Activated CD8-positive, alpha-beta memory T cell treated with anti-CD3 and anti-CD28 coated beads, Interleukin-2, amount 10 ng/mL, durations not matched to agents 7 days and 5 days (primary cell): ENCODE data around the gene NCLN. TPM values are rescaled to one million over a fixed set of nuclear protein-coding genes. Genes with fewer than 3 reads are reported as not detected.
"Not testable (repeated sequence)": the region's sequence is repeated elsewhere in the genome, so short reads cannot be mapped to it uniquely, and the experiment has no call there.

ENCODE experiments used
- ATAC-seq: fragments of 150-1000 bp; cut with Tn5 transposase; one replicate; pipeline ENCODE4 v1.10.0; 2021; ENCODE audit warnings: moderate library complexity
- CTCF ChIA-PET: fragments of 350-600 bp; sonication (Branson Sonifier 250); formaldehyde crosslinking; loops from one replicate; lab custom pipeline; 2021; ENCODE audit warnings: antibody characterized with exemption; lab: Charles Lee
- DNase-seq: peaks from one replicate; pipeline ENCODE4 v3.0.0-alpha.2; 2020
- H3K27ac Mint-ChIP-seq: one replicate; pipeline ENCODE4 v1.8.0; 2021; ENCODE audit warnings: mild to moderate bottlenecking, mixed read lengths
- H3K27me3 Mint-ChIP-seq: one replicate; pipeline ENCODE4 v1.8.0; 2021; ENCODE audit warnings: mixed read lengths
- H3K36me3 Mint-ChIP-seq: one replicate; pipeline ENCODE4 v1.8.0; 2021; ENCODE audit warnings: mild to moderate bottlenecking, mixed read lengths
- H3K4me1 Mint-ChIP-seq: one replicate; pipeline ENCODE4 v1.8.0; 2021; ENCODE audit warnings: mixed read lengths
- H3K4me3 Mint-ChIP-seq: one replicate; pipeline ENCODE4 v1.8.0; 2021; ENCODE audit warnings: mild to moderate bottlenecking, moderate library complexity, mixed read lengths
- H3K9me3 Mint-ChIP-seq: one replicate; pipeline ENCODE4 v1.8.0; 2022; ENCODE audit warnings: low read depth, mixed read lengths
- total RNA-seq, 2 experiments: library from RNA; stranded (reverse); gene quantifications; one replicate each; pipeline ENCODE4 v1.2.3, GENCODE V29; 2021

The NCLN gene
- total RNA-seq, 2 experiments from 2014 or later, result 67.3 to 71.6 TPM

DNA sequence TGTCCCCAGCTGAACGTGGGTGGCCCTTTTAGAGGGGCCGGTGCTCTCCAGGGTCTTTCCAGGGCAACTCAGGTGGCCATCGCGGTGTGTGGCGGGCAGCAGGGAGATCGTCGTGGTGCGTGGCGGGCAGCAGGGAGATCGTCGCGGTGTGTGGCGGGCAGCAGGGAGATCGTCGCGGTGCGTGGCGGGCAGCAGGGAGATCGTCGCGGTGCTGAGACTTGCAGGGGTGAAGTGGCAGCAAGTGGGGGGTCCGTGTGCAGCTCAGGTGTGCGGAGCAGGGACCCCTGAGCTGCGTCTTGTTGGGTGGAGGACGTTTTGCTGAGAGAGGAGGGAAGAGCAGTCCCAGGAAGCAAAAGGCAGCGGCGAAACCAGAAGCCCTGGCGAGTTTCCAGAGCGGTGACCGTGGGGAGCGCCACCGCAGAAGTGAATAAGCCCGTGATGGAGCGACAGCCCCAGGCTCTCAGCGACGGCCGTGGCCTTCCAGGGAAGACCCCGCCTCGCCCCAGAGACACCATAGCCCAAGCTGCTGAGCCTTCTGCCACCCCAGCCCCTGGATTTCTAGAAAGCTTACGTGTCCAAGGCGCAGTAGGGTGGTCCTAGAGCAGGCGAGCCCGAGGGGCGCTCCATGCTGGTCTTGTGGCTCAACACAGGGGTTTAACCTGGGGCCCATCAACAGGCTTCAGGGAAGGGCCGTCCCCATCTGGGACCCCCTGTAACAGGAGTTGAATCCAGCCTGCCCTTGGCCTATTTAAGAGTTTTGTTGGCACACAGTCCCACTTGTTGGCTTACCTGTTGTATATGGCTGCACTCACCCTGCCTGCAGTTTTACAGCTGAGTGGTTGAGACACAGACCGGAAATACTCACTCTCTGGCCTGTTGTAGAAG is 5.4 kb downstream of the NCLN start:
- ATAC-seq (no peak), DNase-seq (no peak)
- CTCF ChIA-PET, result no interaction called here
- Mint-ChIP-seq H3K27ac (no peak overlapping the region), H3K4me1 (peaks cover 31% of the 10 kb centered on the region), H3K4me3 (no peak overlapping the region), H3K27me3 (no peaks in the 10 kb centered on the region), H3K36me3 (peaks cover 9% of the 10 kb centered on the region), H3K9me3 (no peaks in the 10 kb centered on the region)

DNA sequence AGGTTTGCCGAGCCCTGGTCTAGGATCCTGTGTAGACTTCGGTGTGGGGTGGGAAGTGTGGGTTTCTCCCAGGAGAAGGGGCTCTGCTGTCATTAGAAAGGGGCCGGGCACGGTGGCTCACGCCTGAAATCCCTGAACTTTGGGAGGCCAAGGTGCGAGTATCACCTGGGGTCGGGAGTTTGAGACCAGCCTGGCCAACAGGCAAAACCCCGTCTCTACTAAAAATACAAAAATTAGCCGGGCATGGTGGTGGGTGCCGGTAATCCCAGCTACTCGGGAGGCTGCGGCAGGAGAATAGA is 6.0 kb downstream of the NCLN start:
- CTCF ChIA-PET, H3K4me3 Mint-ChIP-seq, H3K27me3 Mint-ChIP-seq, H3K27ac Mint-ChIP-seq, H3K36me3 Mint-ChIP-seq, H3K9me3 Mint-ChIP-seq, ATAC-seq, DNase-seq: not testable (repeated sequence)
- H3K4me1 Mint-ChIP-seq, result peaks cover 28% of the 10 kb centered on the region

DNA sequence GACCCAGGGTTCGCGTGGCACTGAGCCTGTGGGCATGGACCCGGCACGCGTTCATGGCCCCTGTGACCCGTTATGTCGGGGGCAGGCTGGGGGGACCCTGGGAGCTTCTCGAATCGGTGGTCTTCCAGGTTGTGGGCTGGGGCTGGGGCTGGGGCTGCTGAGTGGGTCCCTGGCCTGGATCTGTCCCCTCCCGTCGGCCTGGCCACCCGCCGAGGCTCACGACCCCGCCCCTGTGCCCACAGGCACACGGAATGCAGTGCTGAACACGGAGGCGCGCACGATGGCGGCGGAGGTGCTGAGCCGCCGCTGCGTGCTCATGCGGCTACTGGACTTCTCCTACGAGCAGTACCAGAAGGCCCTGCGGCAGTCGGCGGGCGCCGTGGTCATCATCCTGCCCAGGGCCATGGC is 6.5 kb downstream of the NCLN start:
- Mint-ChIP-seq H3K9me3 (no peaks in the 10 kb centered on the region), H3K27me3 (no peaks in the 10 kb centered on the region), H3K4me1 (peaks cover 23% of the 10 kb centered on the region), H3K4me3 (no peak overlapping the region), H3K36me3 (peaks cover 9% of the 10 kb centered on the region), H3K27ac (no peak overlapping the region)
- DNase-seq (no peak), ATAC-seq (no peak)
- CTCF ChIA-PET, result no interaction called here

DNA sequence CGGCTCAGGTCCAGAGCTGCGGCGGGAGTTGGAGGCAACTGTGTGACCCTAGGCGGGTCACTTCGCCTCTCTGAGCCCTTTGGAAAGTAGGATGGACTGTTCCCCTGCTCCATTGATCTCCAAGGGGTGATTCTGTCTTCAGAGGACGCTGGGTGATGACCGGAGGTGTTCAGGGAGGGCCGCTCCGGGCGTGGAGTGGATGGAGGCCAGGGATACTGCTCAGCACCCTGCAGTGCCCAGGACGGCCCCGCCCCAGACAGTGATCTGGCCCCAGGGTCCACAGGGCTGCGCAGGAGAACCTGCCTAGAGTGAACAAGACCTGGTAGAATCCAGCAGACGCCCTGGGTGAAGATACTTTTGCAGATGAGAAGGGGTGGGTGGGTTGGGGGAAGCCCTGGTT is 7.0 kb downstream of the NCLN start:
- peaks cover 9% of the 10 kb centered on the region for H3K36me3 Mint-ChIP-seq
- H3K4me1 Mint-ChIP-seq, result peaks cover 19% of the 10 kb centered on the region
- CTCF ChIA-PET, result no interaction called here
- no peaks in the 10 kb centered on the region for H3K27me3 Mint-ChIP-seq
- H3K27ac Mint-ChIP-seq, result no peak overlapping the region
- H3K4me3 Mint-ChIP-seq, result no peak overlapping the region
- no peaks in the 10 kb centered on the region for H3K9me3 Mint-ChIP-seq
- no peak for ATAC-seq
- no peak for DNase-seq

DNA sequence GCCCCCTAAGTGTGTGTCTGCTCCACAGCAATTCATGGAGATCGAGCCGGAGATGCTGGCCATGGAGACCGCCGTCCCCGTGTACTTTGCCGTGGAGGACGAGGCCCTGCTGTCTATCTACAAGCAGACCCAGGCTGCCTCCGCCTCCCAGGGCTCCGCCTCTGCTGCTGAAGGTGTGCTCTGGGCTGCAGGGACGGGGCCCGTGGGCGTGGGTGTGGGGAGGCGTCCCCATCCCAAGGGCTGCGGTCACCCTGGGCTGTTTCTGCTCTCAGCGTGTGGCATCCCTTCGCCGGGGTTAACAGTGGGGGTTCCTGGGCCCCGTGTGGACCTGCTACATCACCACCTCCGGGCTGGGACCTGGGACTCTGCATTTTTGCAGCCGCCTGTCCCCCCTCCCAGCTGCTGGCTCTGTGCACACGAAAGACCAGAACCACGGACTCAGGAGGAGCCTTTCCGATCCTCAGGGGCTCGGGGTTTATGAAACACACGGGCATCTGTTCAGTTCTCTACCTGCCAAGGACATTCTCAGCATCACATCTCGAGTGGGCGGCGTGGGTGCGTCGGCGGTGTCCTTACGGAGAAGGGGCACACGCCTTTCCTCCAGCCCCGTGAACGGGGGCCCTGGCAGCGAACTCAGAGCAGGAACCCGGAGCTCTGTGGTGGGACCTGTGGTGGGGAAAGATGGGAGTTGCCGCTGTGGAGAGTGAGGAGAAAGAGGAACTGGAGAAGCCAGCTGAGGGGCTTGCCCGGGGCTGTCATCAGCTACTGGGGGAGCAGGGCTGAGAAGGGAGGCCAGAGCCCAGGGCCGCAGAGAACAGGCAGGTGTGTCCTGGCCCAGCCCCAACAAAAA is 7.8 kb downstream of the NCLN start:
- no peak for ATAC-seq
- H3K9me3 Mint-ChIP-seq, result no peaks in the 10 kb centered on the region
- CTCF ChIA-PET, result interaction anchor here (1.0 kb wide), 1 partner anchor 31 kb away, joined by 3 read pairs; the partner anchor contains the start of gene CELF5

DNA sequence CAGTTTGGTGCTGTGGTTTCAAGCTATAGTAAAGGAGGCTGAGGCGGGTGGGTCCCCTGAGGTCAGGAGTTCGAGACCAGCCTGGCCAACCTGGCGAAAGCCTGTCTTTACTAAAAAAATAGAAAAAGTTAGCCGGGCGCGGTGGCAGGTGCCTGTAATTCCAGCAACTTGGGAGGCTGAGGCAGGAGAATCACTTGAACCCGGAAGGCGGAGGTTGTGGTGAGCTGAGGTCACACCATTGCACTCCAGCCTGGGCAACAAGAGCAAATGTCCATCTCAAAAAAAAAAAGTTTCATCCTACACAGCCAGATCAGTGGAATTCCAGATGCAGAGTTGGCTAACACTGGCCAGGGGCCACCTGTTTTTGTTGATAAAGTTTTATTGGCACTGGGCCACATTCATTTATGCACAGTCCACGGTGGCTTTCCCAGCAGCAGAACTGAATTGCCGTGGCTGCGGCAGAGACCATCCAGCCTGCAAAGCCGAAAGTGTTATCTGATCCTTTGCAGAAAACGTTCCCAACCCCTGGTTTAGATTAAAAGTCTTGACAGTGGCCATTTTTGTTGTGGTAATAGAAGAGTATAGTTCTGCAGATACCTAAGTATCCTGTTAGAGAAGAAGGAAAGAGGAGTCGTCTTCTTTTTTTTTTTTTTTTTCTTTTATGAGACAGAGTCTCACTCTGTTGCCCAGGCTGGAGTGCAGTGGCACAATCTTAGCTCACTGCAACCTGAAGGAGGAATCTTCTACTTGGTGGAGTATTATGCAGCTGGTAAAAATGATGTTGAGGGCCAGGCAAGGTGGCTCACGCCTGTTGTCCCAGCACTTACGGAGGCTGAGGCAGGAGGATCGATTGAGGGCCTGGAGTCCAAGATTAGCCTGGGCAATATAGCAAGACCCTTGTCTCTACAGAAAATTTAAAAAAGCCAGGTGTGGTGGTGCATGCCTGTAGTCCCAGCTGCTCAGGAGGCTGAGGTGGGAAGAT is 8.7 kb downstream of the NCLN start:
- H3K27me3 Mint-ChIP-seq, result no peaks in the 10 kb centered on the region
- CTCF ChIA-PET, result interaction anchor here (1.0 kb wide), 1 partner anchor 30 kb away, joined by 3 read pairs; the partner anchor contains the start of gene CELF5
- H3K9me3 Mint-ChIP-seq, result no peaks in the 10 kb centered on the region
- peaks cover 7% of the 10 kb centered on the region for H3K36me3 Mint-ChIP-seq
- H3K4me3 Mint-ChIP-seq, result no peak overlapping the region
- H3K27ac Mint-ChIP-seq, result no peak overlapping the region
- ATAC-seq, result no peak
- no peak for DNase-seq
- peaks cover 3% of the 10 kb centered on the region for H3K4me1 Mint-ChIP-seq

More for the DNA sequence above, 7.8 kb downstream of the NCLN start:
- DNase-seq, result no peak
- peaks cover 7% of the 10 kb centered on the region for H3K36me3 Mint-ChIP-seq
- H3K4me3 Mint-ChIP-seq, result no peak overlapping the region
- no peak overlapping the region for H3K27ac Mint-ChIP-seq
- peaks cover 12% of the 10 kb centered on the region for H3K4me1 Mint-ChIP-seq
- H3K27me3 Mint-ChIP-seq, result no peaks in the 10 kb centered on the region

DNA sequence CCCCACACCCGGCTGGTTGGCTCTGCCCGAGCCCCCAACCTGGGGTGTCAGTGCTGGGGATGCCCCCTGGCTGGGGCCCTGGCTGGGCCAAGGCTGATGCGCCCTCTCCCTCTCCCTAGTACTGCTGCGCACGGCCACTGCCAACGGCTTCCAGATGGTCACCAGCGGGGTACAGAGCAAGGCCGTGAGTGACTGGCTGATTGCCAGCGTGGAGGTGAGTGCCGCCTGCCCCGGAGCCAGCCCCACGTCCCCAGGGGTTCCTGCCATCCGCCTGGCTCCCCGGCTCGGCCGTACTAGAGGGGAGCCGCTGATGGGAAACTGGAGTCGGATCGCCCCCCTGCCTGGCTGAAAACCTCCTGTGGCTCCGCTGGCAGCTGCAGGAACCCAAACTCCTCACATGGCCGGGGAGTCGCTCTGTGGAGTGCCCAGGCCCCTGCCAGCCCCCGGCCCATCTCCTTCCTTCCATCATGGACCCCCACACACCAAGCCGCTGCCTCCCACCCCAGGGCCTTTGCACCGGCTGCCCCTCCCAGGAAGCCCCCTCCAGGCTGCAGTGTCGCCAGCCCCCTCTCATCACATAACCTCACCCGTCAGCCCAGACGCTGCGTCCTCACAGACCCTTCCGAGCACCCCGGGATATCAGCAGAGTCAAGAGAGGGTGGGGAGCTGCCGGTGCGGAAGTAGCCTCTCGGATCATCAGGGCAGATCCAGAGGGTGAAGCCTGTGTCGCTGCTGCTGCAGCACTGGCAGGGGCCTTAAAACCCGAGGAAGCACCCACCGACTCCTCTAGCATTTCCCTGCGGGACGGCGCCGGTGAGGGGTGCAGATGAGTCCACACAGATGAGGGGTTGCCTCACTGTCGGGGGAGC is 10.6 kb downstream of the NCLN start:
- H3K36me3 Mint-ChIP-seq, result peaks cover 6% of the 10 kb centered on the region
- no peaks in the 10 kb centered on the region for H3K4me1 Mint-ChIP-seq
- CTCF ChIA-PET, result no interaction called here

DNA sequence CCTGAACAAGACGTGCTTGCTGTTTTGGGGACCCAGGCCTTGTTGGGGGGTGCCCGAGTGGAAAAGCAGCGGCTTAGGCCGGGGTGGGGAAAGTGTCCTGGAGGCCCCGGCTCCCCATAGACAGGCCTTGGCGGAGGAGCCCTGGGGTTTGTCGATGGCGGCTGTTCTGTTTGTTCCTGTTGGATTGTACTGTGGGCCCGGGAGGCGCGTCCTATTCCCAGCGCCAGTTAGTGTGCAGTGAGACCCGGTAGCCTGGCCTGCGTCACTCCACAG is 11.1 kb downstream of the NCLN start:
- ATAC-seq (no peak), DNase-seq (no peak)
- Mint-ChIP-seq H3K4me1 (no peaks in the 10 kb centered on the region), H3K4me3 (no peak overlapping the region), H3K27me3 (no peaks in the 10 kb centered on the region), H3K9me3 (no peaks in the 10 kb centered on the region), H3K27ac (no peak overlapping the region), H3K36me3 (peaks cover 6% of the 10 kb centered on the region)
- CTCF ChIA-PET, result no interaction called here

More for the DNA sequence above, 10.6 kb downstream of the NCLN start:
- Mint-ChIP-seq H3K27ac (no peak overlapping the region), H3K27me3 (no peaks in the 10 kb centered on the region), H3K4me3 (no peak overlapping the region), H3K9me3 (no peaks in the 10 kb centered on the region)
- DNase-seq, result no peak
- ATAC-seq, result no peak

DNA sequence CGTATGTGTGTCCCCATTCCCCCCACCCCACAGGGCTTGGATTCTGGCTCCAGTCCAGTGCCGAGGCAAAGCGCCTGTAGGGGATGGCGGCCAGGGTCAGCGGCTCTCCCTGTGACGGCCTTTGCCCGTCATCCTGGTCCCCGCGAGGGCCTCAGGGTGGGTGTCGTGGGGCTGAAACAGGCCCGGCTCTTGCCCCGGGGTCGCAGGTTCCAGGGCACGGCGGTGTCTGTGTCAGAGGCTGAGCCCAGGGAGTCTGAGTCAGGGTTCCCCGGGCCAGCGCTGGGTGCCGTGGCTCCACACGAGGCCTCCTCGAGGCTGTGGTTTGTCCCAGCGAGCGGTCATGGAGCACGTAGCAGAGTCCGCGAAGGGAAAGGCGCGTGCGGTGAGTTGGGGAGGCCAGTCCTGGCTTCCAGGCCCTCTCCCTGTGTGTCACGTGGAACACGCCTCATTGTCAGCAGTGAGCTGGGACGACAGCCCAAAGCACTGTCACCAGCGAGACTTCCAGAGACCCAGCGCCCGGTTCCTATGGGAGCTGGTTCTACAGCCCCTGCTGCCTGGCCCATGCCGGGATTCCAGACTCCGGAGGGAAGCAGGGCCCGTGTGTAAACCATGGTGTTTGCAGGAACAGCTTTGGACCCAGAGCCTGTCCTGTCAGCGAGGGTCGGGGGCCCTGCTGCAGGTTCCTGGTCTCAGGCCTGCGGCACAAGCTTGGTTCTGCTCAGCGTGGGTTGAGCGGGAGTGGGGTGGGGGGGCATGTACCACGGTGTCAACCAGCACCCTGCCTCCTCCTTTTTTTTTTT is 13.4 kb downstream of the NCLN start:
- ATAC-seq (no peak), DNase-seq (no peak)
- no peaks in the 10 kb centered on the region for H3K27me3 Mint-ChIP-seq
- H3K4me3 Mint-ChIP-seq, result no peak overlapping the region
- H3K36me3 Mint-ChIP-seq, result peaks cover 4% of the 10 kb centered on the region
- no peak overlapping the region for H3K27ac Mint-ChIP-seq
- no peaks in the 10 kb centered on the region for H3K4me1 Mint-ChIP-seq
- no peaks in the 10 kb centered on the region for H3K9me3 Mint-ChIP-seq
- CTCF ChIA-PET, result interaction anchor here (1.8 kb wide), 1 partner anchor 249 kb away, joined by 3 read pairs; no protein-coding TSS in a partner anchor

DNA sequence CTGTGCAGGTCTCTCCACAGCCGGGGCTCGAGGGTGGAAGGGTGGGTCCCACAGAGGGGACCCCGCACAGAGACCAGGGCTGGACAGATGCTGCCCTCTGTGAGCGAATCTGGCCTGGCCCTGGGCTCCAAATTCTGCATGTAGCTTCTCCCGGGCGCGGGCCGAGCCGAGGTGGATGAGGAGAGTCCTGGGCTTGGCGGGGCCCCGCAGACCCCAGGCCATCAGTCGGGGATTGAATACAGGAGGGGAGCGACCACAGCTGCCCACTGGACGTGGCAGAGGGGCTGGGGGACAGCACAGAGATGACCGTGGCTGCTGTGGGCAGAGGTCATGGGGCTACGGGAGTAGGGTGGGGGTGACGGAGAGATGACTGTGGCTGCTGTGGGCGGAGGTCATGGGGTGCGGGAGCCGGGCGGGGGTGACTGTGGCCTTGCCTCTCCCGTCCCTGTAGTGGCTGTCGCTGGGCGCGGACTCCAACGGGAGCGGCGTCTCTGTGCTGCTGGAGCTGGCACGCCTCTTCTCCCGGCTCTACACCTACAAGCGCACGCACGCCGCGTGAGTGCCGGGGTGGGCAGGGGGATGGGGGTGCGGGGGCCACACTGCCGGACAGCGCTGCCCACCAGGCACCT is 15.5 kb downstream of the NCLN start:
- Mint-ChIP-seq H3K4me1 (no peaks in the 10 kb centered on the region), H3K4me3 (no peak overlapping the region), H3K27me3 (no peaks in the 10 kb centered on the region), H3K9me3 (no peaks in the 10 kb centered on the region), H3K27ac (no peak overlapping the region), H3K36me3 (peaks cover 3% of the 10 kb centered on the region)
- DNase-seq (no peak), ATAC-seq (no peak)
- CTCF ChIA-PET, result interaction anchor here (1.5 to 1.9 kb wide), 2 partner anchors 9 to 10 kb away, joined by 4 read pairs; no protein-coding TSS in a partner anchor

DNA sequence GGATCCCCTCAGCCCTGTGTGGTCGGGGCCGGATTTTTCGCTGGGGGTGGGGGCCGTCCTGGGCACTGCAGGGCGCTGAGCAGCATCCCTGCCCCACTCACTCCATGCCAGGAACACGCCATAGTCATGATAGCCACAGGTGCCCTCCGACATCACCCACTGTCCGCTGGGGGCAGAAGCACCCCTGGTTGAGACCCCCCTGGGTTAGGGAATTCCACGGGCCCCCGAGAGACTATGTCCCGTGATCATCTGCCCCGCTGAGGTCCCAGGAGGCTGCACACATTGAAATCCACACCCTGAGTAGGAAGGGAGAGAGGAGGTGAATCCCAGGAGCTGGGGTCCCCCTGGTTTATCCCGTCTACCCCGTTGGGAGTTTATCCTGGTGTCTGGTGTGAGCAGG is 16.2 kb downstream of the NCLN start:
- Mint-ChIP-seq H3K9me3 (no peaks in the 10 kb centered on the region), H3K36me3 (peaks cover 3% of the 10 kb centered on the region), H3K27me3 (no peaks in the 10 kb centered on the region), H3K4me1 (no peaks in the 10 kb centered on the region), H3K27ac (no peak overlapping the region), H3K4me3 (no peak overlapping the region)
- no peak for DNase-seq
- CTCF ChIA-PET, result interaction anchor here (1.5 to 1.9 kb wide), 2 partner anchors 8 to 9 kb away, joined by 4 read pairs; no protein-coding TSS in a partner anchor
- no peak for ATAC-seq
